DOHH2 (cell line): Measurements from ENCODE around the gene AQP11.
A peak's percentile ranks its signal among the peaks of the same experiment; 100 is the strongest.

Source experiments
- H3F3A ChIP-seq: fragments of 200-600 bp; sonication (generic), shearing (Covaris generic); 2 replicates; pipeline ENCODE4 v1.6.0; 2016; ENCODE audit warnings: antibody characterized with exemption, mild to moderate bottlenecking; ENCODE audit not compliant: control insufficient read depth, insufficient read depth
- H3K27ac ChIP-seq: fragments of 200-600 bp; sonication (generic); 2 replicates; pipeline ENCODE4 v1.5.1; 2014; ENCODE audit warnings: low read depth, mild to moderate bottlenecking, low read length, moderate library complexity
- H3K27me3 ChIP-seq: fragments of 200-600 bp; sonication (generic); 2 replicates; pipeline ENCODE4 v1.6.1; 2014; ENCODE audit warnings: mild to moderate bottlenecking, low read length, mixed read lengths; ENCODE audit not compliant: control insufficient read depth
- H3K36me3 ChIP-seq: fragments of 200-600 bp; sonication (generic); 2 replicates; pipeline ENCODE4 v1.6.1; 2014; ENCODE audit warnings: mild to moderate bottlenecking, low read length, moderate library complexity, mixed read lengths; ENCODE audit not compliant: control insufficient read depth
- H3K4me1 ChIP-seq: fragments of 200-600 bp; sonication (generic); 2 replicates; pipeline ENCODE4 v1.6.1; 2014; ENCODE audit warnings: mild to moderate bottlenecking, low read length, mixed read lengths; ENCODE audit not compliant: control insufficient read depth
- H3K4me2 ChIP-seq: fragments of 200-600 bp; sonication (generic); 2 replicates; pipeline ENCODE4 v1.6.0; 2014; ENCODE audit warnings: mild to moderate bottlenecking, low read length, moderate library complexity
- H3K4me3 ChIP-seq: fragments of 200-600 bp; sonication (generic); 2 replicates; pipeline ENCODE4 v1.5.1; 2014; ENCODE audit warnings: mild to moderate bottlenecking, low read length, mixed read lengths
- H3K79me2 ChIP-seq: fragments of 200-600 bp; sonication (generic); 2 replicates; pipeline ENCODE4 v1.6.1; 2014; ENCODE audit warnings: mild to moderate bottlenecking, low read length, mixed read lengths; ENCODE audit not compliant: control insufficient read depth
- H3K9me2 ChIP-seq: fragments of 200-600 bp; sonication (generic); replicated peaks from 2 replicates; pipeline ENCODE4 v1.6.1; 2014; ENCODE audit warnings: mild to moderate bottlenecking, low read length, mixed read lengths; ENCODE audit not compliant: control insufficient read depth
- H3K9me3 ChIP-seq: fragments of 200-600 bp; sonication (generic); 2 replicates; pipeline ENCODE4 v1.6.1; 2014; ENCODE audit warnings: antibody characterized with exemption, low read length, mixed read lengths; ENCODE audit not compliant: control insufficient read depth, insufficient read depth
- H4K20me1 ChIP-seq: fragments of 200-600 bp; sonication (generic); 2 replicates; pipeline ENCODE4 v1.6.0; 2014; ENCODE audit warnings: low read depth, mild to moderate bottlenecking, antibody characterized with exemption, low read length, moderate library complexity; ENCODE audit not compliant: control insufficient read depth, insufficient read depth
- CTCF ChIP-seq: fragments of 200-600 bp; sonication (generic); IDR thresholded peaks from one replicate; pipeline ENCODE4 v1.5.1; 2014; ENCODE audit warnings: antibody characterized with exemption, mild to moderate bottlenecking, low read depth, low read length; ENCODE audit not compliant: poor library complexity, severe bottlenecking
- EZH2phosphoT487 ChIP-seq: fragments of 200-600 bp; sonication (generic); IDR thresholded peaks from 2 replicates; pipeline ENCODE4 v1.6.1; 2017; ENCODE audit warnings: borderline replicate concordance, mild to moderate bottlenecking, antibody characterized with exemption, low read length, moderate library complexity, mixed read lengths

AQP11 gene

GRCh38 chr11:77580712-77581337 is 8.9 kb upstream of the AQP11 start:
- Histone ChIP-seq H4K20me1 (no peaks in the 10 kb centered on the region), H3F3A (no peaks in the 10 kb centered on the region), H3K27me3 (no peaks in the 10 kb centered on the region), H3K79me2 (no peaks in the 10 kb centered on the region), H3K36me3 (no peaks in the 10 kb centered on the region), H3K9me2 (no peaks in the 10 kb centered on the region), H3K4me1 (no peaks in the 10 kb centered on the region), H3K4me3 (no peak overlapping the region), H3K27ac (no peak overlapping the region), H3K9me3 (peaks cover 20% of the 10 kb centered on the region; the same call in 1 of the 2 replicates), H3K4me2 (no peak overlapping the region)
- TF ChIP-seq EZH2phosphoT487 (no peak), CTCF (no peak)

- peak overlapping the region; percentile 62 for H3K4me2 ChIP-seq
- H3K4me3 ChIP-seq = peak overlapping the region; percentile 73
- no peaks in the 10 kb centered on the region for H3K9me3 ChIP-seq
- H3K36me3 ChIP-seq = no peaks in the 10 kb centered on the region
- H4K20me1 ChIP-seq = no peaks in the 10 kb centered on the region
- no peaks in the 10 kb centered on the region for H3K9me2 ChIP-seq
- TF ChIP-seq CTCF (no peak), EZH2phosphoT487 (no peak)
- H3K27ac ChIP-seq = no peak overlapping the region
- H3K4me1 ChIP-seq = peaks cover 15% of the 10 kb centered on the region
- peaks cover 9% of the 10 kb centered on the region for H3K27me3 ChIP-seq
- H3F3A ChIP-seq = no peaks in the 10 kb centered on the region
- H3K79me2 ChIP-seq = no peaks in the 10 kb centered on the region
Measured at GRCh38 chr11:77589181-77589520, 602 bp upstream of the AQP11 start.

- Histone ChIP-seq H3K36me3 (no peaks in the 10 kb centered on the region), H3K27ac (no peak overlapping the region), H3K4me3 (peak overlapping the region; percentile 73), H3K4me1 (peaks cover 15% of the 10 kb centered on the region), H3K27me3 (peaks cover 9% of the 10 kb centered on the region), H3K4me2 (peak overlapping the region; percentile 62), H3K9me3 (no peaks in the 10 kb centered on the region), H3F3A (no peaks in the 10 kb centered on the region), H4K20me1 (no peaks in the 10 kb centered on the region), H3K79me2 (no peaks in the 10 kb centered on the region), H3K9me2 (no peaks in the 10 kb centered on the region)
- TF ChIP-seq CTCF (no peak), EZH2phosphoT487 (no peak)
Measured at GRCh38 chr11:77590194-77590782, 535 bp downstream of the AQP11 start.
